KMS-11 (cell line): Measurements from ENCODE around the gene MRPL12.

Experiments
- H2AFZ ChIP-seq: fragments of 200-600 bp; sonication (generic); 2 replicates; pipeline ENCODE4 v1.6.1; 2016; ENCODE audit warnings: antibody characterized with exemption, mixed run types, low read depth
- H3K27ac ChIP-seq: fragments of 200-600 bp; sonication (generic); 2 replicates; pipeline ENCODE4 v1.6.1; 2016; ENCODE audit warnings: mild to moderate bottlenecking, mixed run types
- H3K27me3 ChIP-seq: fragments of 200-600 bp; sonication (generic); 2 replicates; pipeline ENCODE4 v1.6.1; 2017; ENCODE audit warnings: mild to moderate bottlenecking, low read depth, mixed run types, moderate library complexity; ENCODE audit not compliant: insufficient read depth
- H3K36me3 ChIP-seq: fragments of 200-600 bp; sonication (generic); 2 replicates; pipeline ENCODE4 v1.6.1; 2017; ENCODE audit warnings: mild to moderate bottlenecking, mixed run types; ENCODE audit not compliant: insufficient read depth
- H3K4me1 ChIP-seq: fragments of 200-600 bp; sonication (generic); 2 replicates; pipeline ENCODE4 v1.6.1; 2016; ENCODE audit warnings: mild to moderate bottlenecking, low read depth, mixed run types; ENCODE audit not compliant: poor library complexity, severe bottlenecking
- H3K4me2 ChIP-seq: fragments of 200-600 bp; sonication (generic); 2 replicates; pipeline ENCODE4 v1.7.0; 2016; ENCODE audit warnings: mild to moderate bottlenecking, mixed run types
- H3K4me3 ChIP-seq: fragments of 200-600 bp; sonication (generic); IDR thresholded peaks from 2 replicates; pipeline ENCODE4 v1.6.1; 2017; ENCODE audit warnings: low read depth, low read length, mixed read lengths; ENCODE audit not compliant: insufficient read depth
- H3K79me2 ChIP-seq: fragments of 200-600 bp; sonication (generic); 2 replicates; pipeline ENCODE4 v1.6.1; 2016; ENCODE audit warnings: low read depth, mixed run types; ENCODE audit not compliant: insufficient read depth
- H3K9ac ChIP-seq: fragments of 200-600 bp; sonication (generic); 2 replicates; pipeline ENCODE4 v1.6.1; 2016; ENCODE audit warnings: mild to moderate bottlenecking, mixed run types
- H4K20me1 ChIP-seq: fragments of 200-600 bp; sonication (generic); 2 replicates; pipeline ENCODE4 v1.6.1; 2016; ENCODE audit warnings: mild to moderate bottlenecking, mixed run types; ENCODE audit not compliant: insufficient read depth
- CTCF ChIP-seq: fragments of 200-600 bp; sonication (generic); conservative IDR thresholded peaks from 2 replicates; pipeline ENCODE4 v1.6.1; 2017; ENCODE audit warnings: low read depth, mild to moderate bottlenecking, antibody characterized with exemption, low read length, moderate library complexity, mixed read lengths

The MRPL12 gene

GRCh38 chr17:81703747-81704654 is 834 bp downstream of the MRPL12 start:
- Histone ChIP-seq H4K20me1 (no peaks in the 10 kb centered on the region), H3K36me3 (peaks cover 7% of the 10 kb centered on the region; the same call in 1 of the 2 replicates)

GRCh38 chr17:81705518-81706231 is 2.5 kb downstream of the MRPL12 start:
- Histone ChIP-seq H3K4me2 (no peak overlapping the region; the same call in 1 of the 2 replicates), H3K4me1 (peaks cover 35% of the 10 kb centered on the region), H3K36me3 (peaks cover 7% of the 10 kb centered on the region; the same call in 1 of the 2 replicates), H3K4me3 (no peak overlapping the region), H2AFZ (no peak overlapping the region), H3K79me2 (peaks cover 59% of the 10 kb centered on the region), H3K27me3 (no peaks in the 10 kb centered on the region), H3K9ac (no peak overlapping the region), H4K20me1 (no peaks in the 10 kb centered on the region), H3K27ac (no peak overlapping the region)
- TF ChIP-seq CTCF = no peak

More at GRCh38 chr17:81703747-81704654, 834 bp downstream of the MRPL12 start:
- peak overlapping the region; percentile 95 for H3K9ac ChIP-seq
- H3K27ac ChIP-seq = peak overlapping the region; percentile 81
- H2AFZ ChIP-seq = peak overlapping the region; percentile 32; the same call in 1 of the 2 replicates
- TF ChIP-seq CTCF = no peak
- peak overlapping the region; percentile 75 for H3K4me2 ChIP-seq
- H3K27me3 ChIP-seq = no peaks in the 10 kb centered on the region
- peaks cover 30% of the 10 kb centered on the region for H3K4me1 ChIP-seq
- H3K79me2 ChIP-seq = peaks cover 70% of the 10 kb centered on the region
- peak overlapping the region; percentile 55 for H3K4me3 ChIP-seq

- H4K20me1 ChIP-seq = no peaks in the 10 kb centered on the region
- H2AFZ ChIP-seq = no peak overlapping the region
- H3K79me2 ChIP-seq = peaks cover 53% of the 10 kb centered on the region
- no peak overlapping the region for H3K27ac ChIP-seq
- no peaks in the 10 kb centered on the region for H3K27me3 ChIP-seq
- no peak overlapping the region for H3K4me2 ChIP-seq
- H3K4me3 ChIP-seq = no peak overlapping the region
- peaks cover 7% of the 10 kb centered on the region; the same call in 1 of the 2 replicates for H3K36me3 ChIP-seq
- no peak for TF ChIP-seq CTCF
- no peak overlapping the region for H3K9ac ChIP-seq
- peaks cover 35% of the 10 kb centered on the region for H3K4me1 ChIP-seq
Observed at GRCh38 chr17:81706232-81706611, 3.1 kb downstream of the MRPL12 start.

- no peaks in the 10 kb centered on the region for H4K20me1 ChIP-seq
- peaks cover 32% of the 10 kb centered on the region for H3K4me1 ChIP-seq
- no peak for TF ChIP-seq CTCF
- peaks cover 7% of the 10 kb centered on the region; the same call in 1 of the 2 replicates for H3K36me3 ChIP-seq
- H3K4me2 ChIP-seq = no peak overlapping the region
- H3K27me3 ChIP-seq = no peaks in the 10 kb centered on the region
- no peak overlapping the region for H3K27ac ChIP-seq
- H2AFZ ChIP-seq = no peak overlapping the region
- H3K4me3 ChIP-seq = no peak overlapping the region
- H3K9ac ChIP-seq = no peak overlapping the region
- H3K79me2 ChIP-seq = peaks cover 47% of the 10 kb centered on the region
Observed at GRCh38 chr17:81706757-81707624, 3.8 kb downstream of the MRPL12 start.
